HFFc6 (cell line): Measurements from ENCODE around the gene HERC4. TPM values are rescaled to one million over a fixed set of nuclear protein-coding genes. Genes with fewer than 3 reads are reported as not detected.

Experiments used
- DNase-seq: peaks from one replicate; pipeline ENCODE4 v3.0.0-alpha.2; 2018
- H3K27ac Mint-ChIP-seq: 2 replicates; pipeline ENCODE4 v1.8.0; 2020; ENCODE audit warnings: mild to moderate bottlenecking, mixed read lengths
- H3K27me3 Mint-ChIP-seq: 2 replicates; pipeline ENCODE4 v1.8.0; 2021; ENCODE audit warnings: mild to moderate bottlenecking, moderate library complexity, mixed read lengths; ENCODE audit not compliant: insufficient read depth
- H3K36me3 Mint-ChIP-seq: 2 replicates; pipeline ENCODE4 v1.8.0; 2021; ENCODE audit warnings: low read depth, mixed read lengths
- H3K4me1 Mint-ChIP-seq: 2 replicates; pipeline ENCODE4 v1.8.0; 2020; ENCODE audit warnings: low read depth, mixed read lengths
- H3K4me3 Mint-ChIP-seq: 2 replicates; pipeline ENCODE4 v1.8.0; 2020; ENCODE audit warnings: mild to moderate bottlenecking, moderate library complexity, mixed read lengths
- H3K9me3 Mint-ChIP-seq: 2 replicates; pipeline ENCODE4 v1.8.0; 2020; ENCODE audit warnings: mild to moderate bottlenecking, mixed read lengths
- total RNA-seq, 6 experiments: library from RNA; stranded (reverse); fragmentation: NEBNext Ultra II Directional; extraction: Animal tissue kit (Norgen Biotek cat#: 25700); gene quantifications; 2 replicates in 1 of 6; 3 replicates in 5 of 6; pipeline ENCODE4 v1.2.3, GENCODE V29; 2021
- TF ChIP-seq, protein P1 (sequence below): fragments of 200-600 bp; sonication (generic); IDR thresholded peaks from 2 replicates; pipeline ENCODE4 v1.5.0; 2021; ENCODE audit warnings: antibody characterized with exemption, mild to moderate bottlenecking

HERC4 gene
- total RNA-seq, 6 experiments from 2014 or later: 220 to 297 (median 279) TPM

DNA sequence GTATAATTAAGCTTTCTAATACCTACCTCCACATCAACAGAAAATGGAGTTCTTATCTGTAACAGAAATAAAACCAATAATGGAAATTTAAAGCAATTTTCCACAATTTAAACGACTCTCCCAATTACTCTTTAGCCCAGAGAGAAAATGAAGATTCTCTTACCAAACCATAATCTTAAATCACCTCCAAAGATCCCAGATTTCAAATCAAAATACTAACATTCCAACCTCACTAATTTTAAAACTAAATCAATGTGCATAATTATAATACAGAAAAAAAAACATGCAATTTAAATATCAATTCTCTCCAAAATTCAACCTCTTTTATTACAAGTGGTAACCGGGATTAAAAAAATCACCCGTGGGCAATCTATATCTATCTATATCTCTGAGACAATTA lies 1.5 kb downstream of the HERC4 start:
- TF ChIP-seq, protein P1, sequence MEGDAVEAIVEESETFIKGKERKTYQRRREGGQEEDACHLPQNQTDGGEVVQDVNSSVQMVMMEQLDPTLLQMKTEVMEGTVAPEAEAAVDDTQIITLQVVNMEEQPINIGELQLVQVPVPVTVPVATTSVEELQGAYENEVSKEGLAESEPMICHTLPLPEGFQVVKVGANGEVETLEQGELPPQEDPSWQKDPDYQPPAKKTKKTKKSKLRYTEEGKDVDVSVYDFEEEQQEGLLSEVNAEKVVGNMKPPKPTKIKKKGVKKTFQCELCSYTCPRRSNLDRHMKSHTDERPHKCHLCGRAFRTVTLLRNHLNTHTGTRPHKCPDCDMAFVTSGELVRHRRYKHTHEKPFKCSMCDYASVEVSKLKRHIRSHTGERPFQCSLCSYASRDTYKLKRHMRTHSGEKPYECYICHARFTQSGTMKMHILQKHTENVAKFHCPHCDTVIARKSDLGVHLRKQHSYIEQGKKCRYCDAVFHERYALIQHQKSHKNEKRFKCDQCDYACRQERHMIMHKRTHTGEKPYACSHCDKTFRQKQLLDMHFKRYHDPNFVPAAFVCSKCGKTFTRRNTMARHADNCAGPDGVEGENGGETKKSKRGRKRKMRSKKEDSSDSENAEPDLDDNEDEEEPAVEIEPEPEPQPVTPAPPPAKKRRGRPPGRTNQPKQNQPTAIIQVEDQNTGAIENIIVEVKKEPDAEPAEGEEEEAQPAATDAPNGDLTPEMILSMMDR: no peak
- no peak for DNase-seq
- peaks cover 41% of the 10 kb centered on the region for H3K4me1 Mint-ChIP-seq
- peak overlapping the region; percentile 98 for H3K27ac Mint-ChIP-seq
- peaks cover 11% of the 10 kb centered on the region; the same call in 1 of the 2 replicates for H3K27me3 Mint-ChIP-seq
- H3K36me3 Mint-ChIP-seq: peaks cover 55% of the 10 kb centered on the region
- peak overlapping the region; percentile 99 for H3K4me3 Mint-ChIP-seq
- H3K9me3 Mint-ChIP-seq: no peaks in the 10 kb centered on the region

DNA sequence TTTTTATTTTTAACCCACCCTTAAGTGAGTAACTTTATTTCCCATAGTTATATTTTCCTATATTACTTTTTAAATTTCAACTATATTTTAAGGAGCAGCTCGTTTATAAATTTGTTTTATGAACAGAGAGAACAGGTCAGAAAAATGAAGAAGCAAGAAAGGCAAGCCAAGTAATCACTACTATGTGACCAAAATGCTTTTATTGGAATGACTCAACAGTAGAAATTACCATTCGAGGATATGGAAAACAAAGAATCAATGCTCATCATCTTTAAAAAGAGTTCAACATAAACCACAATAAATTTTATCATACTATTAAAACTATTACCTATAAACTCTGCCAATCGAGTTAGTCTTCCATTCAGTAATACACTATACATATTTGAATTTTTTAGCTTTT lies 7.6 kb downstream of the HERC4 start:
- H3K9me3 Mint-ChIP-seq: no peaks in the 10 kb centered on the region
- peaks cover 66% of the 10 kb centered on the region for H3K36me3 Mint-ChIP-seq
- H3K4me1 Mint-ChIP-seq: peaks cover 57% of the 10 kb centered on the region
- peak overlapping the region; percentile 99 for H3K4me3 Mint-ChIP-seq
- TF ChIP-seq, protein P1: no peak
- peaks cover 5% of the 10 kb centered on the region for H3K27me3 Mint-ChIP-seq
- peak overlapping the region; percentile 70 for H3K27ac Mint-ChIP-seq
- DNase-seq: no peak

DNA sequence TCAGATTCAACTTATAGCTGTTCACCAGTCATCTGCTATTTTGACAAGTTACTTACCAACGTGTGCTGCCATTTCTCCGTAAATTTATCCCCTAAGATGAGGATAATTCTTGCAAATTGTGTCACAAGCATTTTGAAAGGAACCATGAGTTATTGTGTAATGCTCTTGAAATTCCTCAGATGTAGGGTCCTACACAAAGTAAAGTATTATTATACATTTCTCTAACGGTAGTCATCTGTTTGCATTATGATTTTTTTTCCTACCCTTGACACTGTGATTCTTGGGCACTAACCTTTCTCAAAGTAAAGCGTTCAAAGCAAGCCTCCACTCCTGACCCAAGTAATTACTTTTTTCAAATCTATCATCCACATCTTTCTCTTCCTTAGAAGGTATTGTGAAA lies 8.1 kb downstream of the HERC4 start:
- TF ChIP-seq, protein P1: no peak
- H3K36me3 Mint-ChIP-seq: peaks cover 66% of the 10 kb centered on the region
- peaks cover 5% of the 10 kb centered on the region for H3K27me3 Mint-ChIP-seq
- H3K4me1 Mint-ChIP-seq: peaks cover 62% of the 10 kb centered on the region
- H3K9me3 Mint-ChIP-seq: no peaks in the 10 kb centered on the region
- H3K27ac Mint-ChIP-seq: peak overlapping the region; percentile 70
- no peak for DNase-seq
- H3K4me3 Mint-ChIP-seq: peak overlapping the region; percentile 99

DNA sequence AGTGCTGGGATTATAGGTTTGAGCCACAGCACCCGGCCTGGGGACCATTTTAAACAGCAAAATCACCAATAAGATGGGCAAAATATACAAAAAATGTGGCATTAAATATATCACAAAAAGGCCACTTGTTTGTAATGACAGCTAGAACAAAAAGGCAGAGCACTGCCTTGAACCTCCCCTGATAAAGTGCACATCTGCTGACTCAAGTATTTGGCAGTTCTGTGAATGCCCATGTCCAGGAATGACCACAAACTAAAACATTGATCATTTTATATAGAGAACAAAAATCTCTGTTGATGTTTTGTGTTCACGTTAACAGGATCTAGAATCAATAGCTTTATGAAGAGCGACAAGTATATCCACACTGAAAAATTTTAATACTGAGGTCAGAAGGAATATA lies 21.5 kb downstream of the HERC4 start:
- H3K27me3 Mint-ChIP-seq: peaks cover 10% of the 10 kb centered on the region
- peaks cover 50% of the 10 kb centered on the region for H3K36me3 Mint-ChIP-seq
- TF ChIP-seq, protein P1: no peak
- H3K9me3 Mint-ChIP-seq: no peaks in the 10 kb centered on the region
- H3K27ac Mint-ChIP-seq: peak overlapping the region; percentile 78
- H3K4me1 Mint-ChIP-seq: peaks cover 63% of the 10 kb centered on the region
- DNase-seq: no peak
- H3K4me3 Mint-ChIP-seq: peak overlapping the region; percentile 9; the same call in 1 of the 2 replicates

DNA sequence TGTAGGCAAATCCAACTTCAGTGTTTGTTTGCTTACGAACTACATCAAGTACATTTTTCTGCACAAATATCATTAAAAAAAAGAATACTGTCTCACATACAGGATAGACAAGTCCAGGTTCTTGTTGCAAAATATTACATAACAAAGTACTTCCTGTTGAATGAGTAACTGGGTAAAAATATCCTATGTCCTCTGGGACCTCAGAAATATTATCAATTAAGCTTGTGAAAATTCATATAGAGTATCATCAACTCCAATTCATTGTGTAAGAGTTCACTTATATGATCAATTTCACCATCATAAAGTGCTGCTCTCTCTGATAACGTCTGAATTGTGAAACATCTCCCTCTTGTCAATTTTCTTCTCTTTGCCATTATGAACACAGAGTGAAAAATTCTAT lies 22.6 kb downstream of the HERC4 start:
- Mint-ChIP-seq H3K27me3 (peaks cover 8% of the 10 kb centered on the region), H3K4me1 (peaks cover 67% of the 10 kb centered on the region), H3K9me3 (no peaks in the 10 kb centered on the region), H3K27ac (peak overlapping the region; percentile 78), H3K36me3 (peaks cover 54% of the 10 kb centered on the region), H3K4me3 (no peak overlapping the region)
- DNase-seq: no peak
- TF ChIP-seq, protein P1: no peak
